CD4-positive, alpha-beta memory T cell (primary cell): ENCODE data around the gene MAN1C1. TPM values are rescaled to one million over a fixed set of nuclear protein-coding genes. Genes with fewer than 3 reads are reported as not detected.
A peak's percentile ranks its signal among the peaks of the same experiment; 100 is the strongest.

ENCODE experiments used
- CTCF ChIA-PET: fragments of 350-600 bp; sonication (Branson Sonifier 250); formaldehyde crosslinking; loops from one replicate; lab custom pipeline; 2021; ENCODE audit warnings: inconsistent platforms; ENCODE audit not compliant: partially characterized antibody; lab: Charles Lee
- POLR2A ChIA-PET: fragments of 350-600 bp; sonication (Branson Sonifier 250); formaldehyde crosslinking; loops from one replicate; lab custom pipeline; 2021; ENCODE audit not compliant: partially characterized antibody; lab: Charles Lee
- DNase-seq, 5 donors: peaks; one replicate each; pipeline versions ENCODE4 v3.0.0 to v3.0.0-alpha.2; 2020 to 2022; ENCODE audit warnings: mixed read lengths in 1 of 5
- H3K27ac ChIP-seq: one replicate; pipeline ENCODE4 v1.7.0; 2013; ENCODE audit warnings: low read depth, low read length
- H3K27me3 ChIP-seq: 2 replicates; pipeline ENCODE4 v1.7.0; 2013; ENCODE audit warnings: mild to moderate bottlenecking, low read length, moderate library complexity; ENCODE audit not compliant: insufficient read depth
- H3K36me3 ChIP-seq: 2 replicates; pipeline ENCODE4 v1.7.0; 2013; ENCODE audit warnings: mild to moderate bottlenecking, low read length, moderate library complexity; ENCODE audit not compliant: insufficient read depth
- H3K4me1 ChIP-seq: 2 replicates; pipeline ENCODE4 v1.7.0; 2013; ENCODE audit warnings: mild to moderate bottlenecking, low read length, moderate library complexity; ENCODE audit not compliant: insufficient read depth
- H3K4me3 ChIP-seq, 2 donors: one replicate each; pipeline ENCODE4 v1.7.0; 2013; ENCODE audit warnings: low read length in 2 of 2, mild to moderate bottlenecking in 1 of 2
- H3K9me3 ChIP-seq, 2 donors: one replicate each; pipeline ENCODE4 v1.7.0; 2013; ENCODE audit warnings: low read length in 2 of 2, control low read depth in 1 of 2; ENCODE audit not compliant: control insufficient read depth in 1 of 2
- H3K27ac Mint-ChIP-seq, 7 donors: one replicate each; pipeline ENCODE4 v1.8.0; 2020 to 2021; ENCODE audit warnings: mixed read lengths in 7 of 7, mild to moderate bottlenecking in 6 of 7, inconsistent platforms in 3 of 7, moderate library complexity in 3 of 7
- H3K27me3 Mint-ChIP-seq, 2 donors: one replicate each; pipeline ENCODE4 v1.8.0; 2020 to 2021; ENCODE audit warnings: mixed read lengths in 2 of 2
- H3K36me3 Mint-ChIP-seq, 2 donors: one replicate each; pipeline ENCODE4 v1.8.0; 2020 to 2021; ENCODE audit warnings: mixed read lengths in 2 of 2, inconsistent platforms in 1 of 2, mild to moderate bottlenecking in 1 of 2
- H3K4me1 Mint-ChIP-seq, 4 donors: one replicate each; pipeline ENCODE4 v1.8.0; 2020 to 2021; ENCODE audit warnings: mixed read lengths in 4 of 4, mild to moderate bottlenecking in 1 of 4
- H3K4me3 Mint-ChIP-seq, 8 donors: one replicate each; pipeline ENCODE4 v1.8.0; 2020 to 2021; ENCODE audit warnings: mixed read lengths in 8 of 8, mild to moderate bottlenecking in 7 of 8, moderate library complexity in 6 of 8, inconsistent platforms in 3 of 8
- H3K9me3 Mint-ChIP-seq, 8 donors: one replicate each; pipeline ENCODE4 v1.8.0; 2020 to 2021; ENCODE audit warnings: mixed read lengths in 8 of 8, mild to moderate bottlenecking in 5 of 8, inconsistent platforms in 3 of 8, moderate library complexity in 1 of 8
- intact Hi-C: fragments of 100-400 bp; cut with micrococcal nuclease; formaldehyde crosslinking; loops from one replicate; pipeline ENCODE4 v1.15.1; 2023
- polyA plus RNA-seq, 2 donors: library from polyadenylated mRNA; unstranded; fragments of 300-500 nt; fragmentation: Illumina TruSeq; gene quantifications; one replicate each; pipeline ENCODE4 v1.2.3, GENCODE V29; 2021
- total RNA-seq, 2 experiments: library from RNA; stranded (reverse); gene quantifications; one replicate each; pipeline ENCODE4 v1.2.3, GENCODE V29; 2021

MAN1C1 gene
- total and polyA plus RNA-seq, 4 experiments from 2014 or later, result 3.6 to 45.1 (median 26.5) TPM

- H3K27me3 ChIP-seq, result no peaks in the 10 kb centered on the region
- H3K4me1 Mint-ChIP-seq, result peaks cover 29 to 65% (median 47%) of the 10 kb centered on the region in 4 donors
- POLR2A ChIA-PET, result interaction anchor here (0.8 to 3.4 kb wide), 5 partner anchors 16 to 265 kb away, joined by 3 to 19 read pairs (median 4); partner anchors contain the start of gene MTFR1L
- H3K27me3 Mint-ChIP-seq, result no peaks in the 10 kb centered on the region
- CTCF ChIA-PET, result interaction anchor here (1.2 to 13.3 kb wide), 6 partner anchors 8 to 282 kb away, joined by 3 to 218 read pairs (median 5); no protein-coding TSS in a partner anchor
- peaks cover 0 to 1% (median 0%) of the 10 kb centered on the region in 8 donors for H3K9me3 Mint-ChIP-seq
- no peak overlapping the region for H3K27ac ChIP-seq
- H3K4me3 ChIP-seq, result no peak overlapping the region
- H3K4me3 Mint-ChIP-seq, result peak overlapping the region; percentile 39 to 84 (median 62)
- H3K4me1 ChIP-seq, result peaks cover 57% of the 10 kb centered on the region
- DNase-seq, result peak in 1 of 5 donors; percentile 29
- H3K36me3 ChIP-seq, result peaks cover 5% of the 10 kb centered on the region
- H3K27ac Mint-ChIP-seq, result peak overlapping the region; percentile 6 to 87 (median 61)
- intact Hi-C loops, result no loop called here
- H3K36me3 Mint-ChIP-seq, result peaks cover 18 to 20% of the 10 kb centered on the region in 2 donors
- no peaks in the 10 kb centered on the region for H3K9me3 ChIP-seq
These were observed 186.3 kb downstream of the MAN1C1 start for GRCh38 chr1:25802915-25803314.

GRCh38 chr1:25803368-25803767 lies 186.8 kb downstream of the MAN1C1 start:
- ChIA-PET POLR2A (interaction anchor here (0.8 to 3.4 kb wide), 5 partner anchors 16 to 265 kb away, joined by 3 to 19 read pairs (median 4); partner anchors contain the start of gene MTFR1L), CTCF (interaction anchor here (0.7 to 13.3 kb wide), 5 partner anchors 175 to 306 kb away, joined by 3 to 218 read pairs (median 3); no protein-coding TSS in a partner anchor)
- peak overlapping the region in 1 of 7 donors; percentile 75 for H3K27ac Mint-ChIP-seq

GRCh38 chr1:25804244-25804963 lies 187.8 kb downstream of the MAN1C1 start:
- POLR2A ChIA-PET, result interaction anchor here (1.2 to 1.3 kb wide), 2 partner anchors 16 to 266 kb away, joined by 4 read pairs; partner anchors contain the start of gene MTFR1L
- no peaks in the 10 kb centered on the region for H3K9me3 ChIP-seq
- H3K36me3 ChIP-seq, result peaks cover 5% of the 10 kb centered on the region
- H3K4me3 Mint-ChIP-seq, result peak overlapping the region in 1 of 8 donors; percentile 34
- H3K27ac Mint-ChIP-seq, result peak overlapping the region in 3 of 7 donors; percentile 23 to 30 (median 27)
- H3K4me1 Mint-ChIP-seq, result peaks cover 25 to 50% (median 37%) of the 10 kb centered on the region in 4 donors
- H3K27me3 Mint-ChIP-seq, result no peaks in the 10 kb centered on the region
- H3K27ac ChIP-seq, result no peak overlapping the region
- no peaks in the 10 kb centered on the region for H3K27me3 ChIP-seq
- peaks cover 42% of the 10 kb centered on the region for H3K4me1 ChIP-seq
- intact Hi-C loops, result no loop called here
- DNase-seq, result no peak
- H3K9me3 Mint-ChIP-seq, result peaks cover 0 to 3% (median 0%) of the 10 kb centered on the region in 8 donors
- no peak overlapping the region for H3K4me3 ChIP-seq
- H3K36me3 Mint-ChIP-seq, result peaks cover 20 to 24% of the 10 kb centered on the region in 2 donors
- CTCF ChIA-PET, result interaction anchor here (1.5 to 13.3 kb wide), 3 partner anchors 8 to 196 kb away, joined by 3 to 218 read pairs (median 6); no protein-coding TSS in a partner anchor

More at GRCh38 chr1:25803368-25803767, 186.8 kb downstream of the MAN1C1 start:
- peaks cover 52% of the 10 kb centered on the region for H3K4me1 ChIP-seq
- intact Hi-C loops, result no loop called here
- H3K27ac ChIP-seq, result no peak overlapping the region
- H3K4me3 ChIP-seq, result no peak overlapping the region
- Mint-ChIP-seq H3K4me1 (peaks cover 27 to 61% (median 43%) of the 10 kb centered on the region in 4 donors), H3K27me3 (no peaks in the 10 kb centered on the region), H3K36me3 (peaks cover 18 to 20% of the 10 kb centered on the region in 2 donors), H3K4me3 (peak overlapping the region in 2 of 8 donors; percentile 41 to 59), H3K9me3 (peaks cover 0 to 1% (median 0%) of the 10 kb centered on the region in 8 donors)
- H3K9me3 ChIP-seq, result no peaks in the 10 kb centered on the region
- DNase-seq, result no peak
- H3K27me3 ChIP-seq, result no peaks in the 10 kb centered on the region
- peaks cover 5% of the 10 kb centered on the region for H3K36me3 ChIP-seq

GRCh38 chr1:25804964-25805862 lies 188.6 kb downstream of the MAN1C1 start:
- Mint-ChIP-seq H3K9me3 (peaks cover 0 to 3% (median 0%) of the 10 kb centered on the region in 8 donors), H3K36me3 (peaks cover 20 to 24% of the 10 kb centered on the region in 2 donors), H3K4me1 (peaks cover 23 to 47% (median 34%) of the 10 kb centered on the region in 4 donors), H3K4me3 (peak overlapping the region in 1 of 8 donors; percentile 34), H3K27ac (peak overlapping the region in 3 of 7 donors; percentile 23 to 56 (median 27)), H3K27me3 (no peaks in the 10 kb centered on the region)
- ChIA-PET POLR2A (interaction anchor here (1.3 kb wide), 1 partner anchor 15 kb away, joined by 4 read pairs; the partner anchor contains the start of gene MTFR1L), CTCF (interaction anchor here (1.5 to 1.8 kb wide), 2 partner anchors 9 to 197 kb away, joined by 3 to 6 read pairs; no protein-coding TSS in a partner anchor)
- H3K27ac ChIP-seq, result no peak overlapping the region
- peaks cover 5% of the 10 kb centered on the region for H3K36me3 ChIP-seq
- no peak for DNase-seq
- no peaks in the 10 kb centered on the region for H3K27me3 ChIP-seq
- no peak overlapping the region for H3K4me3 ChIP-seq
- no peaks in the 10 kb centered on the region for H3K9me3 ChIP-seq
- intact Hi-C loops, result no loop called here
- peaks cover 39% of the 10 kb centered on the region for H3K4me1 ChIP-seq

GRCh38 chr1:25805863-25806225 lies 189.3 kb downstream of the MAN1C1 start:
- H3K9me3 Mint-ChIP-seq, result peaks cover 0 to 5% (median 0%) of the 10 kb centered on the region in 8 donors
- POLR2A ChIA-PET, result no interaction called here
- Histone ChIP-seq H3K9me3 (no peaks in the 10 kb centered on the region), H3K27ac (no peak overlapping the region), H3K4me3 (no peak overlapping the region), H3K4me1 (peaks cover 35% of the 10 kb centered on the region), H3K27me3 (no peaks in the 10 kb centered on the region), H3K36me3 (peaks cover 5% of the 10 kb centered on the region)
- H3K4me1 Mint-ChIP-seq, result peaks cover 19 to 48% (median 29%) of the 10 kb centered on the region in 4 donors
- no peak for DNase-seq
- no peak overlapping the region for H3K4me3 Mint-ChIP-seq
- peak overlapping the region in 1 of 7 donors; percentile 79 for H3K27ac Mint-ChIP-seq
- peaks cover 20 to 24% of the 10 kb centered on the region in 2 donors for H3K36me3 Mint-ChIP-seq
- H3K27me3 Mint-ChIP-seq, result no peaks in the 10 kb centered on the region
- CTCF ChIA-PET, result interaction anchor here (1.8 kb wide), 1 partner anchor 197 kb away, joined by 6 read pairs; no protein-coding TSS in a partner anchor
- intact Hi-C loops, result no loop called here

GRCh38 chr1:25806418-25806817 lies 189.8 kb downstream of the MAN1C1 start:
- POLR2A ChIA-PET, result interaction anchor here (5.2 kb wide), 1 partner anchor 13 kb away, joined by 18 read pairs; the partner anchor contains the start of gene MTFR1L
- Mint-ChIP-seq H3K9me3 (peaks cover 0 to 5% (median 0%) of the 10 kb centered on the region in 8 donors), H3K4me1 (peaks cover 21 to 44% (median 26%) of the 10 kb centered on the region in 4 donors), H3K36me3 (peaks cover 20 to 24% of the 10 kb centered on the region in 2 donors), H3K27ac (peak overlapping the region in 2 of 7 donors; percentile 37 to 78), H3K27me3 (no peaks in the 10 kb centered on the region), H3K4me3 (peak overlapping the region in 1 of 8 donors; percentile 53)
- Histone ChIP-seq H3K27ac (no peak overlapping the region), H3K4me1 (peaks cover 34% of the 10 kb centered on the region), H3K4me3 (no peak overlapping the region), H3K27me3 (no peaks in the 10 kb centered on the region), H3K9me3 (no peaks in the 10 kb centered on the region), H3K36me3 (peaks cover 5% of the 10 kb centered on the region)
- DNase-seq, result no peak
- intact Hi-C loops, result no loop called here
- CTCF ChIA-PET, result interaction anchor here (7.0 kb wide), 1 partner anchor 197 kb away, joined by 110 read pairs; no protein-coding TSS in a partner anchor
